ENCODE results near the gene UGT1A5.
"Not testable (repeated sequence)": the region's sequence is repeated elsewhere in the genome, so short reads cannot be mapped to it uniquely, and the experiment has no call there.

Gene UGT1A5

GRCh38 chr2:233711312-233712008, 1.2 kb upstream of the UGT1A5 start:
- Histone ChIP-seq H3K9ac (ENCODE audit: low read depth, low read length) (no peak overlapping the region), H3K27me3 (ENCODE audit: control insufficient read depth, insufficient read depth, low read length) (no peaks in the 10 kb centered on the region), H3K4me3 (ENCODE audit: low read depth, low read length) (no peak overlapping the region), H3K27ac (ENCODE audit: low read depth, low read length) (no peak overlapping the region), H3K9me3 (ENCODE audit: control insufficient read depth, insufficient read depth, low read length) (no peaks in the 10 kb centered on the region), H3K4me1 (ENCODE audit: control insufficient read depth, insufficient read depth, low read length) (no peaks in the 10 kb centered on the region), H3K36me3 (ENCODE audit: control insufficient read depth, insufficient read depth, low read length) (no peaks in the 10 kb centered on the region)

- Histone ChIP-seq H3K9ac (ENCODE audit: low read depth, low read length) (no peak overlapping the region), H3K36me3 (ENCODE audit: control insufficient read depth, insufficient read depth, low read length) (no peaks in the 10 kb centered on the region), H3K9me3 (ENCODE audit: control insufficient read depth, insufficient read depth, low read length) (no peaks in the 10 kb centered on the region), H3K27ac (ENCODE audit: low read depth, low read length) (no peak overlapping the region), H3K4me3 (ENCODE audit: low read depth, low read length) (no peak overlapping the region), H3K27me3 (ENCODE audit: control insufficient read depth, insufficient read depth, low read length) (no peaks in the 10 kb centered on the region), H3K4me1 (ENCODE audit: control insufficient read depth, insufficient read depth, low read length) (no peaks in the 10 kb centered on the region)
Measured at GRCh38 chr2:233713262-233713615, 532 bp downstream of the UGT1A5 start.

DNA sequence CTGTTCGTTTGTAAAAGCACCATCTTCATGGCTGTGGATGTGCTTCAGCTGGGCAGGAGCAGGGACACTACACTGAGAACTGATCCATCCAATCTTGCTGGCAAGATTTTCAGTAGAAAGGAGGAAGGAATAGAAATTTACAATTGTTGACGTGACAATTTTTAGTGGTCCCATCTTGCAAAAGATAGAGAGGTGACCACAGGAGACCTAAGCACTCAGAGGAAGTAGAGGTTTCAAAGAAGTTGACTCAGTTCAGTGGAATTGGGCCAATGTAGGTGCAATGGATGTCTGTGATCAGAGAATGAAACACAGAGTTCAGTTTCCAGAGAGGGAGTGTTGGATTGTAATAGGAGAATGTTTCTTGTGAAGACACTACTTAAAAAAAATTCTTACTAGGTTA, 1.4 kb downstream of the UGT1A5 start:
- Histone ChIP-seq H3K9me3 (ENCODE audit: control insufficient read depth, insufficient read depth, low read length) (no peaks in the 10 kb centered on the region), H3K27ac (ENCODE audit: low read depth, low read length) (no peak overlapping the region)

DNA sequence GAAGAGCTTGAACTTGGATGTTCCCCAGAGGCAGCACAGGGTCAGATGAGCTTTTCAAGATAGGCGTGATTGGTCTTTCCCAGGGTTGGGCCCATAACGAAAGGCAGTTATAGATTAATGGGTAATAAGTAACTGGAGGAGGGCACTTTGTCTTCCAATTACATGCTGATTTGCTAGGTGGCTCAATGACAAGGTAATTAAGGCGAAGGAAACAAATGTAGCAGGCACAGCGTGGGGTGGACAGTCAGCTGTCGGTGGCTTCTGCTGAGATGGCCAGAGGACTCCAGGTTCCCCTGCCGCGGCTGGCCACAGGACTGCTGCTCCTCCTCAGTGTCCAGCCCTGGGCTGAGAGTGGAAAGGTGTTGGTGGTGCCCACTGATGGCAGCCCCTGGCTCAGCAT, 5.8 kb downstream of the UGT1A5 start, which contains the start of gene UGT1A4:
UGT1A4 (plus strand) TSS at position 185 of the 400 bp plus-strand sequence; CDS start at position 270, 85 bp downstream.
- Histone ChIP-seq H3K4me1 (ENCODE audit: control insufficient read depth, insufficient read depth, low read length) (no peaks in the 10 kb centered on the region), H3K4me3 (ENCODE audit: low read depth, low read length) (no peak within 1 kb of the TSS), H3K27ac (ENCODE audit: low read depth, low read length) (no peak within 1 kb of the TSS), H3K27me3 (ENCODE audit: control insufficient read depth, insufficient read depth, low read length) (no peaks in the 10 kb centered on the region), H3K9ac (ENCODE audit: low read depth, low read length) (no peak within 1 kb of the TSS), H3K36me3 (ENCODE audit: control insufficient read depth, insufficient read depth, low read length) (no peaks in the 10 kb centered on the region), H3K9me3 (ENCODE audit: control insufficient read depth, insufficient read depth, low read length) (peaks cover 3% of the 10 kb centered on the region; the same call in 1 of the 2 replicates)

More for the DNA sequence above, 1.4 kb downstream of the UGT1A5 start:
- Histone ChIP-seq H3K4me3 (ENCODE audit: low read depth, low read length) (no peak overlapping the region), H3K36me3 (ENCODE audit: control insufficient read depth, insufficient read depth, low read length) (no peaks in the 10 kb centered on the region), H3K4me1 (ENCODE audit: control insufficient read depth, insufficient read depth, low read length) (no peaks in the 10 kb centered on the region), H3K9ac (ENCODE audit: low read depth, low read length) (no peak overlapping the region), H3K27me3 (ENCODE audit: control insufficient read depth, insufficient read depth, low read length) (no peaks in the 10 kb centered on the region)

- no peak within 1 kb of the TSS for H3K27ac ChIP-seq (ENCODE audit: low read depth, low read length)
- H3K9me3 ChIP-seq (ENCODE audit: control insufficient read depth, insufficient read depth, low read length) = peaks cover 22% of the 10 kb centered on the region
- no peaks in the 10 kb centered on the region for H3K4me1 ChIP-seq (ENCODE audit: control insufficient read depth, insufficient read depth, low read length)
- no peak within 1 kb of the TSS for H3K9ac ChIP-seq (ENCODE audit: low read depth, low read length)
- H3K36me3 ChIP-seq (ENCODE audit: control insufficient read depth, insufficient read depth, low read length) = no peaks in the 10 kb centered on the region
- H3K27me3 ChIP-seq (ENCODE audit: control insufficient read depth, insufficient read depth, low read length) = no peaks in the 10 kb centered on the region
- no peak within 1 kb of the TSS for H3K4me3 ChIP-seq (ENCODE audit: low read depth, low read length)
Measured at GRCh38 chr2:233728723-233729301, 16.1 kb downstream of the UGT1A5 start, which contains the start of gene UGT1A3. TSS of gene UGT1A3 (plus strand) at chr2:233729042. CDS start at chr2:233729127, 85 bp downstream.

GRCh38 chr2:233736868-233737653, 24.4 kb downstream of the UGT1A5 start:
- H3K4me3 ChIP-seq (ENCODE audit: low read depth, low read length); H3K27ac ChIP-seq (ENCODE audit: low read depth, low read length); H3K4me1 ChIP-seq (ENCODE audit: control insufficient read depth, insufficient read depth, low read length); H3K27me3 ChIP-seq (ENCODE audit: control insufficient read depth, insufficient read depth, low read length); H3K36me3 ChIP-seq (ENCODE audit: control insufficient read depth, insufficient read depth, low read length); H3K9ac ChIP-seq (ENCODE audit: low read depth, low read length): not testable (repeated sequence)
- peaks cover 15% of the 10 kb centered on the region for H3K9me3 ChIP-seq (ENCODE audit: control insufficient read depth, insufficient read depth, low read length)

- H3K9ac ChIP-seq (ENCODE audit: low read depth, low read length) = no peak overlapping the region
- H3K36me3 ChIP-seq (ENCODE audit: control insufficient read depth, insufficient read depth, low read length) = no peaks in the 10 kb centered on the region
- no peak overlapping the region for H3K4me3 ChIP-seq (ENCODE audit: low read depth, low read length)
- peaks cover 26% of the 10 kb centered on the region for H3K9me3 ChIP-seq (ENCODE audit: control insufficient read depth, insufficient read depth, low read length)
- H3K4me1 ChIP-seq (ENCODE audit: control insufficient read depth, insufficient read depth, low read length) = no peaks in the 10 kb centered on the region
- H3K27ac ChIP-seq (ENCODE audit: low read depth, low read length) = no peak overlapping the region
- H3K27me3 ChIP-seq (ENCODE audit: control insufficient read depth, insufficient read depth, low read length) = no peaks in the 10 kb centered on the region
Measured at GRCh38 chr2:233740870-233741269, 28.2 kb downstream of the UGT1A5 start.

DNA sequence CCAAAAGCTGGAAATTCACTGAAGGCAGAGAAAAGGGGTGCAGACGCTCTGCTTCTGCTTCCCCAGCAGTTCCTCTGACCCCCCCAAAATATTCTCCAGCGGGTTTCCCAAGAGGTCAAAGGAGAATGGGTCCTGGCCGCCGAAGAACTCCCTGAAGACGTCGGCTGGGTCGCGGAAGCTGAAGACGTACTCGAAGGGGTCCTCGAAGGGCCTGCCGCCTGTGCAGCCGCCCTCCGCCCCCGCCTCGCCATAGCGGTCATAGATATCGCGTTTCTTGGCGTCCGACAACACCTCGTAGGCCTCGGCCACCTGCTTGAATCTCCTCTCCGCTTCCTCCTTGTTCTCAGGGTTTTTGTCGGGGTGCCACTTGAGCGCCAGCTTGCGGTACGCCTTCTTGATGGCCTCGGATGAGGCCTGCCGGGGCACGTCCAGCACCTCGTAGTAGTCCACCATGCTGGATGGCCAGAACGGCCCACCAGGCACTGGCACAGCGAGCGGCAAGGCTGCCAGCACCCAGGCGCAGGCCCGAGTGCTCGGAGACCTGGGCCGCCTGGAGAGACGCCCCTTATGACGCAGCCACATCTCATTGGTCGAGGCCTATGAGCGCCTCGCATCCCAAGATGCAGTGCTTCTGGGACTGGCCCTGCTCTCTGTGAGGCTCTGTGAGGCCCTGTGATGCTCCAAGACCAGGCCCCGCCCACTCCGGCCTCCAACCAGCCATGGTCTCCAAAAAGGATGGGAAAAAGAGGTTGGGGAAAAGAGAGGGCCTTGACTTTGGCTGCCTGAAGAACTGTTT, 31.0 kb downstream of the UGT1A5 start:
- no peaks in the 10 kb centered on the region for H3K4me1 ChIP-seq (ENCODE audit: control insufficient read depth, insufficient read depth, low read length)
- H3K27me3 ChIP-seq (ENCODE audit: control insufficient read depth, insufficient read depth, low read length) = no peaks in the 10 kb centered on the region
- H3K4me3 ChIP-seq (ENCODE audit: low read depth, low read length) = no peak overlapping the region
- no peak overlapping the region for H3K27ac ChIP-seq (ENCODE audit: low read depth, low read length)
- no peak overlapping the region for H3K9ac ChIP-seq (ENCODE audit: low read depth, low read length)
- no peaks in the 10 kb centered on the region for H3K36me3 ChIP-seq (ENCODE audit: control insufficient read depth, insufficient read depth, low read length)
- H3K9me3 ChIP-seq (ENCODE audit: control insufficient read depth, insufficient read depth, low read length) = peaks cover 12% of the 10 kb centered on the region

GRCh38 chr2:233745073-233745755, 32.5 kb downstream of the UGT1A5 start:
- Histone ChIP-seq H3K36me3 (ENCODE audit: control insufficient read depth, insufficient read depth, low read length) (no peaks in the 10 kb centered on the region), H3K9me3 (ENCODE audit: control insufficient read depth, insufficient read depth, low read length) (peaks cover 20% of the 10 kb centered on the region), H3K27me3 (ENCODE audit: control insufficient read depth, insufficient read depth, low read length) (no peaks in the 10 kb centered on the region), H3K4me3 (ENCODE audit: low read depth, low read length) (no peak overlapping the region), H3K27ac (ENCODE audit: low read depth, low read length) (no peak overlapping the region), H3K4me1 (ENCODE audit: control insufficient read depth, insufficient read depth, low read length) (no peaks in the 10 kb centered on the region), H3K9ac (ENCODE audit: low read depth, low read length) (no peak overlapping the region)

DNA sequence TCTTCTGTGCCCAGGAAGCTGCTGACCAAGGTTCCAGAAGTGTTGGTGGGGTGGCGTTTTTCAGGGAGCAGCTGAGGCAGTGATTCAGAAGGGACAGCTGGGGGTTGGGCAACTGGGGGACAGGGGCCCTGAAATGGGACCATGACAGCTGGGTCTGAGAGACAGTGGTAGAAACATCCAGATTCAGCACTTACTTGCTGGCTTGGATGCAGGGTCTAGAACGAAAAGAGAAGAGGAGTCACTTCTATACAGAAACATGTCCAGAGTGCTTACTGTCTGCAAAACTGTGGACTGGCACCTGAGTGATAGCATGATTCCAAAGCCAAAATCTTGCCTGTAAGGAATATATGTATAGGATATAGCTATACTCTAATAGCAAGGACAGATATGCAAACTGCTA, 33.1 kb downstream of the UGT1A5 start:
- H3K9ac ChIP-seq (ENCODE audit: low read depth, low read length); H3K27me3 ChIP-seq (ENCODE audit: control insufficient read depth, insufficient read depth, low read length); H3K36me3 ChIP-seq (ENCODE audit: control insufficient read depth, insufficient read depth, low read length); H3K4me3 ChIP-seq (ENCODE audit: low read depth, low read length); H3K27ac ChIP-seq (ENCODE audit: low read depth, low read length); H3K4me1 ChIP-seq (ENCODE audit: control insufficient read depth, insufficient read depth, low read length): not testable (repeated sequence)
- peaks cover 26% of the 10 kb centered on the region for H3K9me3 ChIP-seq (ENCODE audit: control insufficient read depth, insufficient read depth, low read length)

All from HUES48 (cell line).